ENCODE results near the gene MRPS23. TPM values are rescaled to one million over a fixed set of nuclear protein-coding genes. Genes with fewer than 3 reads are reported as not detected.

Gene MRPS23
- total and polyA plus RNA-seq, 8 donors: 5.8 to 25.4 (median 15.2) TPM

DNA sequence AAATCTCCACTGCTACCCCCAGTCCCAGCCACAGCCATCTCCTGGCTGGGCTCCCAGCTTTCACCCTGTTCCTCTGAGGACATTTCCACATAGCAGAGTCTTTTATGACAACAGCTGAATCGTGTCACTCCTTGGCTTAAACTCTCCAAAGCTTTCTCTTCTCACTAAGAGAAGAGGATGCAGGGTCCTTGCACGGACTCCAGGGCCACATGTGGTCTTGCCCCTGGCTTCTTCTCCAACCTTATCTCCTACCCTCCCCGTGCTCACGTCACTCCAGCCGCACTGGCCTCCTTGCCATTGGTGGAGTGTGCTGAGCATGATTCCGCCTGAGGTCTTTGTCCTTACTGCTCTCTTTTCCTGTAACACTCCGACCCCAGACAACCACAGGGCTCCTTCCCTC lies 64.8 kb downstream of the MRPS23 start:
- FAIRE-seq (no peak), DNase-seq (no peak), ATAC-seq (no peak)
- no peaks in the 10 kb centered on the region for H3K27me3 ChIP-seq
- no peaks in the 10 kb centered on the region for H3K9me3 ChIP-seq
- H3K27ac ChIP-seq: no peak overlapping the region
- intact Hi-C loops (cut with DNase I): no loop called here
- WGBS, 2 donors: 57 to 69% methylated on average over 7 of the region's 7 CpGs
- no peaks in the 10 kb centered on the region for H3K36me3 ChIP-seq
- H3K4me1 ChIP-seq: no peaks in the 10 kb centered on the region
- H3K4me3 ChIP-seq: no peak overlapping the region
- TF ChIP-seq, protein P1, sequence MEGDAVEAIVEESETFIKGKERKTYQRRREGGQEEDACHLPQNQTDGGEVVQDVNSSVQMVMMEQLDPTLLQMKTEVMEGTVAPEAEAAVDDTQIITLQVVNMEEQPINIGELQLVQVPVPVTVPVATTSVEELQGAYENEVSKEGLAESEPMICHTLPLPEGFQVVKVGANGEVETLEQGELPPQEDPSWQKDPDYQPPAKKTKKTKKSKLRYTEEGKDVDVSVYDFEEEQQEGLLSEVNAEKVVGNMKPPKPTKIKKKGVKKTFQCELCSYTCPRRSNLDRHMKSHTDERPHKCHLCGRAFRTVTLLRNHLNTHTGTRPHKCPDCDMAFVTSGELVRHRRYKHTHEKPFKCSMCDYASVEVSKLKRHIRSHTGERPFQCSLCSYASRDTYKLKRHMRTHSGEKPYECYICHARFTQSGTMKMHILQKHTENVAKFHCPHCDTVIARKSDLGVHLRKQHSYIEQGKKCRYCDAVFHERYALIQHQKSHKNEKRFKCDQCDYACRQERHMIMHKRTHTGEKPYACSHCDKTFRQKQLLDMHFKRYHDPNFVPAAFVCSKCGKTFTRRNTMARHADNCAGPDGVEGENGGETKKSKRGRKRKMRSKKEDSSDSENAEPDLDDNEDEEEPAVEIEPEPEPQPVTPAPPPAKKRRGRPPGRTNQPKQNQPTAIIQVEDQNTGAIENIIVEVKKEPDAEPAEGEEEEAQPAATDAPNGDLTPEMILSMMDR (IDR thresholded peaks at IDR 0.05): no peak

Other genes with a start within 250 kb of the MRPS23 start
- not detected for gene CCDC182, start 104.7 kb downstream of the MRPS23 start, total RNA-seq
- not detected for gene CCDC182, start 104.7 kb downstream of the MRPS23 start, polyA plus RNA-seq
- 10 to 100 TPM; 16.5 to 22.5 (median 21.2) TPM for gene CUEDC1, start 105.4 kb upstream of the MRPS23 start, total RNA-seq
- 10 to 100 TPM; 26.4 to 30.4 TPM for gene CUEDC1, start 105.4 kb upstream of the MRPS23 start, polyA plus RNA-seq
- 10 to 100 TPM; 20.1 to 41.6 (median 25.8) TPM for gene VEZF1, start 138.2 kb upstream of the MRPS23 start, total RNA-seq
- gene VEZF1, start 138.2 kb upstream of the MRPS23 start, polyA plus RNA-seq: 10 to 100 TPM; 11.7 to 21.0 TPM
- gene SRSF1, start 157.2 kb upstream of the MRPS23 start, total RNA-seq: 10 to 100 TPM; 37.5 to 95.2 (median 77.0) TPM
- gene SRSF1, start 157.2 kb upstream of the MRPS23 start, polyA plus RNA-seq: 10 to 100 TPM; 39.8 to 58.8 TPM
- gene DYNLL2, start 233.4 kb upstream of the MRPS23 start, total RNA-seq: 10 to 100 TPM; 10.7 to 17.9 (median 12.5) TPM
- 10 to 100 TPM; 13.8 to 20.5 TPM for gene DYNLL2, start 233.4 kb upstream of the MRPS23 start, polyA plus RNA-seq

Data from pancreas (tissue), 10 donors.